ENCODE results near the gene HMGB2. TPM values are rescaled to one million over a fixed set of nuclear protein-coding genes. Genes with fewer than 3 reads are reported as not detected.

Gene HMGB2
- total RNA-seq, 1 donor from 2014 or later, result 54.1 TPM

DNA sequence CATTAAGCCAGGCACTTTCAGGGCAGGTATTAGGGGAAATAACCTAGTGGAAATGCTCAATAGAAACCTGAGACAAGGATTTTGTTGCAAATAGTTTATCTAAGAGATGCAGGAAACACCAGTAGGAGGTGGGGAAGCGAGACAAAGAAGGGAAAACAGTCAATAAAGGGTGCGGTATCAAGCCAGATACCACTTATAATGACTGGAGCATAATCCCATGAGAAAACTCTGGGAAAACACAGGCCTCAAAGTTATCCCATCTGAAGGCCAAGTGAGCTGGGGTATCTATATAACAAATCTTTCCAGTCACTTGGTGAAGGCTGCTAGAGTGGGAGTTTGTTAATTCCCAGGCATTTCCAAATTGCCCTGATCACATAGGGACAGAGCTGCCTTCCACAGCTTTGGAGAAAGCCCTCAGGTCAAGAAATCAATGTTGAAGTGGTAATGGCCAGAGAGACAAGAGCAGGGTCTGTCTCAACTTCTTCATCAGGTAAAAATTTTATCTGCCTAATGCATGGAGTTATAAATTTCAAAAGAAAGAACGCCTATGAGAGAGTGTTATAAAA, 9.8 kb upstream of the HMGB2 start:
- DNase-seq (ENCODE audit: low spot score), result no peak
- no peak for ATAC-seq
- intact Hi-C loops (cut with DNase I), result no loop called here

DNA sequence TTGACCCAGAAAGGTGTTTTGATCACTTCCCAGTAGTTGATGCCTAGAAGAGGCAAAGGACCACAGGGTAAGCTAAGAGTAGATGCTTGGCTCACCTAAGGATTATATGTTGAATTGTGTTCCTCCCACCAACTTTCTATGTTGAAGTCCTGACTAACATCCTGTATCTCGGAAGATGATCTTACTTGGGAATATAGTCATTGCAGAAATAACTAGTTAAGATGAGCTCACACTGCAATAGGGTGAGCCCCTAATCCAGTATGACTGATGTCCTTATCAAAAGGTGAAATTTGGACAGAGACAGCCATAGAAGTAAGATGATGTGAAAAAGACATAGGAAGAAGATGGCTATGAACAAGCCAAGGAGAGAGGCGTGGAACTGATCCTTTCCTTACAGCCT, 3.3 kb upstream of the HMGB2 start:
- DNase-seq (ENCODE audit: low spot score), result no peak
- intact Hi-C loops (cut with DNase I), result no loop called here

DNA sequence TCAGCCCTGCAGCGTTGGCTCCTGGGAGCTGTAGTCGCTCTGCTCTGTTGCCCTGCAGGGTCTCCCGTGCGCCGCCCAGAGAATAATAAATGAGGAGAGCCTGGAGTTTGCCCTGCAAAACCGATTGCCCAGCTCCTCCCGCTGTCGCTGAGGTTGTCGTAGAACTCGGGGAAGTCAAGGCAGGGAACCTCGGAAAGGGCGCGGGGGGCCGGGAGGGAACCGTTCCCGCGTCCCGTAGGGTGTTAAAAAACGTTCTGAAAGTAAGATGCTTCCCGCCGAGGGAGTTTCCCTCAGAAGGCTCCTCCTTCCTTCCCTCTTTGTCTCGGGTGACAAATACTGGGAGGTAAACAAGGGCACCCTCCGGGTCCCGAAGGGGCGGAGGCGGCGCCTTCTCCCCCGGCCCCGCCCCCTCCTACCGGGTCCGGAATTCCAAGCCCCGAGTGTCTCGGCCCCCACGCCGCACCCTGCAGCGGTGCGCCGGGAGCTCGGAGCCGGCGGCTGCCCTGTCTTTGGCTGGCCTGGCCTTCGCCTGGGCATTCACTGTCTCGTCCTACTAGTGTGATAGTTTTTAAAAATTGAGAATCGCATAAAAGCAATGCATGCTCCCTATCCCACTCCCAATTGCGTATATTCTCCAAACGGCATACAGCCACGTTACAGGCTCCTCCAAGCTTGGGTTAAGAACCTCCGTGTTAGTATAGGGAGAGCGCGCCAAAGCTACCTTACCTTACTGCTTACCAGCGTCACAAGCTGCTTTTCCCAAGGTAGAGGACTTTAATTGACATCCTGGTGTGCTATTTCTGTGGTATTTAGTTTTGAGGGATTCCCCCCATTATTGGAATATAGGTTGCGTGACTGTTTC, 964 bp upstream of the HMGB2 start:
- intact Hi-C loops (cut with DNase I), result no loop called here
- DNase-seq (ENCODE audit: low spot score), result peak; percentile 73
- ATAC-seq, result peak; percentile 48

More for the DNA sequence above, 3.3 kb upstream of the HMGB2 start:
- no peak for ATAC-seq

DNA sequence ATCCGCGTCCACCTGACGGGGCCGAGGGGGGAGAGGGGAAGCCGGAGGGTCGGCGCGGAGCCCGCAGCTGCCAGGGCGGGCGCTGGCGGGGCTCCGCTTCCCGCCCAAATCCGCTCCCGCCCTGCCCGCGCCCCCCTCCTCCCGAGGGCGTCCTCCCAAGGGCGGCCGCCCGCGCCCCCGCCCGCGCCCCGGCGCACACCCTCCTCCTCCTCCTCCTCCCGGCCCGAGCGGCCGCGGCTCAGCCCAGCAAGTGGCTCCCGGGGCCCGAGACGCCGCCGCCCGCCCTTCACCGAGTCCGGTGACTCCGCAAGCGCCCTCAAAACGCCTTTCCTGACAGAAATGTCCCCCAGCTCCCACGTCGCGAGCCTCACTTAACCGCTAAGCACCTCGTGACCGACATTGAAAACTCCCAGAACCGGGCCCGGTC, 487 bp downstream of the HMGB2 start:
- intact Hi-C loops (cut with DNase I), result no loop called here
- DNase-seq (ENCODE audit: low spot score) (peak; percentile 83), ATAC-seq (peak; percentile 52)

DNA sequence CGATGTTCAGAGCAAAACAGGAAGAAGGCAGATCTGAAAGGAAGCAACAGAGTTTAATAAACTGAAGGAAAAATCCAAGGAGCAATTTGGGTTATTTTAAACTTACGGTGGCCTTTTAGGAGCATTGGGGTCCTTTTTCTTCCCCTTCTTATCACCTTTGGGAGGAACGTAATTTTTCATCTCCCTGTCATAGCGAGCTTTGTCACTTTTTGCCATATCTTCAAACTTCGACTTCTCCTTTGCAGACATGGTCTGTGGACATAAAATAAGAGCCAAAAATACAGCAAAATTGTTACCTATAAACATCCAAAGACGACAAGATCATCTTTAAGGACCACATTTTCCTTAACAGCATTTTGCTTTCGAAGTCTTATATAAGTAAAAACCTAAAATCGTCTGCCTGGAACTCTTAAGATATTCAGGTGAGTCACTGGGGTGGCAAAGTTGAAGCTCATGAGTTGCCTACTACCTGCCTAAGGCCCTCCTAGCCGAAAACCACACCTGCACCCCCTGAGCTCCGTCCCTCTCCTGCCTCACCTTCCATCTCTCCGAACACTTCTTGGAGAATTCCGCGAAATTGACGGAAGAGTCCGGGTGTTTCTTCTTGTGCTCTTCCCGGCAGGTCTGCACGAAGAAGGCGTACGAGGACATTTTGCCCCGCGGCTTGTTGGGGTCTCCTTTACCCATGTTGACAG, 1.0 kb downstream of the HMGB2 start:
- intact Hi-C loops (cut with DNase I), result no loop called here
- DNase-seq (ENCODE audit: low spot score) (no peak), ATAC-seq (no peak)

DNA sequence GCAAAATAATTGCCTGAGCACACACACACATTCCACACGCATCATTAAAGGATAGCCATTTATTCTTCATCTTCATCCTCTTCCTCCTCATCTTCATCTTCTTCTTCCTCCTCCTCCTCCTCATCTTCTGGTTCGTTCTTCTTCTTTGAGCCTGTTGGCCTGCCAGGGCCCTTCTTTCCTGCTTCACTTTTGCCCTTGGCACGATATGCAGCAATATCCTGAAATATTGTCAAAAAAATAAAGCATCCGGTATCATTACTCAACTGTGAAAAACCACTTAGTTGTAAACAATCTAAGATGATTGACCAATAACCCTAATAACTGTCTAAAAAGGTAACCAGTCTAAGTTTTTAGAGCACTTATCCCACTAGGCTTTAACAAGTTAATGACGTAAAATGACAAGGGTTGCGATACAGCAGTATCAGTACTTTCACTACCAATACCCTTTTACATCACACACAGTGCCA, 2.1 kb downstream of the HMGB2 start:
- no peak for ATAC-seq
- no peak for DNase-seq (ENCODE audit: low spot score)
- intact Hi-C loops (cut with DNase I), result no loop called here

DNA sequence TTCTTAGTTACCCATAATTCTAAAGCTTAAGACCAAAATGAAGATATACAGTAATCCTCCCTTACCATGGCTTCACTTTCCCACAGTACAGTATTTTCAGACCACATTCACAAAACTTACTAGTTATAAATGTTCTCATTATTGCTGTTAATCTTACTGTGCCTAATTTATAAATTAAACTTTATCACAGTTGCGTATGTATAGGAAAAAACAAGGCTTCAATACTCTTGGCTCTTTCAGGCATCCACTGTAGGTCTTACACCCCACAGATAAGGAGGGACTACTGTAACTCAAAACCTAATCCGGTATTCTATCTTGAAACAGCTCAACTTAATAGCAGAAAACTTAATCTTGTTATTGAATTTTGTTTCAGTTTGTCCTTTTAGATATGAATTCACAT, 3.6 kb downstream of the HMGB2 start:
- ATAC-seq (no peak), DNase-seq (ENCODE audit: low spot score) (no peak)
- intact Hi-C loops (cut with DNase I), result no loop called here

DNA sequence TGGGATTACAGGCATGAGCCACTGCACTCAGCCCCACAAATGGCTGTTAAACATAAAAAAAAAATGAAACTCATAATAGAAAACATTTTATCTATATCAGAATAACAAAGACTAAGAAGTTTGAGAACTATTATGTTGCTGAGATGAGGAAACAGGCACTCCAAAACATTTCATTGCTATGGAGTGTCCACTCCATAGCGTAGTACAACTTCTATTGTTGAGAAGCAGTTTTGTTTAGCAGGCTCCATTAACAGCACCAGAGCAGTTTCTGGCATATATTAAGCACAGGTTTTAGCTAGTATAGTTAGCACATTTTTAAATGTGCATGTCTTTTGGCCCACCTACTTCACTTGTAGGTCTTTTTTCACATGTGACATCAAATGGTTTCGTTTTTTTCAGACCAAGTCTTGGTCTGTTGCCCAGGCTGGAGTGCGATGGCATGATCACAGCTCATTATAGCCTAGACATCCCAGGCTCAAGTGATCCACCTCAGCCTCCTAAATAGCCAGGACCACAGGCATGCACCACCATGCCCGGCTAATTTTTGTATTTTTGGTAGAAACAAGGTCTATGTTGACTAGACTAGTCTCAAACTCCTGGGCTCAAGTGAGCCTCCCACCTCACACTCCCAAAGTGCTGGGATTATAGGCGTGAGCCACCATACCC, 5.8 kb downstream of the HMGB2 start:
- DNase-seq (ENCODE audit: low spot score) (no peak), ATAC-seq (no peak)
- intact Hi-C loops (cut with DNase I), result no loop called here

DNA sequence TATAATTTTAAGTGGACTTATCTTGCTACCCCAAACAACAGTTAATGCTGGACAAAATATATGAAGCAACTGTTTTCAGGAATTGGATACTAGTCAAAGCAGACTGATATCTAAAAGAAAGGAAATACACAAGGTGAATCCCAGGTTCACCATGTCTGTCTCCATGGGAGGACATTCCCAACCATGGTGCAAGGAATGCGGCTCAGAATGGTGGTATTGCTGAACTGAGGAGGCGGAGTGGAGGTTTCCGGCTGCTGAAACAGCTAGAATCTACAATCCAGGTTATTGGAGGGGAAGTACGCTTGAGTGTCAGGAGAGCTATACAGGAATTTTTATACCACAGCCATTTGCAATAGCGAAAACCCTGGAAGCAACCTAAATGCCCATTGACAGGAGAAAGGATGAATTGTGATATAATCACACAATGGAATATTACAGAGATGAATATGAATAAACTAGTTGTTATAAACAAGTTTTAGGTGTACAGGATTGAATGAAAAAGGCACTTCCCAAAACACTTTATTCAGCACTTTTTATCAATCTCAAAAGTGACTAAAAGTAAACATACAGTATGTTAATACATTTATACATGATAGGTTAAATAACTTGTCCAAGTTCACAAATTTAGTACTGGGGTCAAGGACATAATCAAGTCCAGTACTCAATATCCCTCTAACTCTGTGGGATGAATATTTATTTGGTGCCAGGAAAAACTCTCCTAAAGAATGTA, 9.0 kb downstream of the HMGB2 start:
- intact Hi-C loops (cut with DNase I), result no loop called here
- ATAC-seq (no peak), DNase-seq (ENCODE audit: low spot score) (no peak)

DNA sequence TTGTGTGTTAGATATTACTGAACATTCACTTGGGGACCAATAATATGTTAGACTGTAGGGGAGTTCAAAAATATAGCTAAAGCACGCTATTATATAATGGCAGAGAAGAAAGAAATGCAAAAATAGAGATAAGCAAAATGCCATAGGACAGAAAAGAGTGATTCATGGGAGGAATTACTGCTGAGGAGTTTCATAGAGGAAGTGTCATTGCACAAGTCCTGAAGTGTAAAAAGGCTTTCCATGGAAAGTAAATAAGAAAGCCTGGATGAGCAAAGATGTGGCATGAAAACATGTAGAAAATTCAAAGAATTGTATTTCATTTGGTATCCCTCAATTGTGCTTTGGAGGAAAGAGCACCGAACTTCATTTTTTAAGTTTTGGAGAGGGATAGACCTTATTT, 14.5 kb downstream of the HMGB2 start:
- ATAC-seq (no peak), DNase-seq (ENCODE audit: low spot score) (no peak)
- intact Hi-C loops (cut with DNase I), result loop anchor here (5.0 kb wide), 1 partner anchor 98 kb away; no protein-coding TSS in a partner anchor

DNA sequence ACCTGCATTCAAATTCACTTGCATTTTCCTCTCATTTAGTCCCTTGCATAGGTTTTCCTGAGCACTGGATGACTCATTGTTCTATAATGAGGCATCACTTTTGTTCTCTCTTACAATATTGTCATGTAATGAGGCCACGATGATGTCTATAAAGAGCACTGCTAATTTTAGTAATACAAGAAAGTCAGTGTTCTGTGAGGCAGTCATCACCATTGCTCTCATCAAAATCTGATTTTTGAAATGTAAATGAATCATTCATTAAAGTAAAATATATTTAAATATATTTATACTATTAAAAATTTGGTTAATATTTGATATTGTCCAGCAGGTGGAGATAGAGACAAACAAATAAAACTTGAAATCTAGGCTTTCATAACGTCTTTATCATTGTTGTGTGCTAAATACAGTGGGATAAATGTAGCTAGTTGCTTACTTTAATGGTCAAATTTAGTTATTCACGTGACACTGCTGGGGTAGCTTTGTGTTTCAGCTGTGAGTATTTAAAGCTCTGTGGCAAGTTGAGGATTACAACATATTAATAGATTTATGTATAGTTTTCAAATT, 15.4 kb downstream of the HMGB2 start:
- peak; percentile 57 for ATAC-seq
- no peak for DNase-seq (ENCODE audit: low spot score)
- intact Hi-C loops (cut with DNase I), result loop anchor here (5.0 kb wide), 1 partner anchor 99 kb away; no protein-coding TSS in a partner anchor

DNA sequence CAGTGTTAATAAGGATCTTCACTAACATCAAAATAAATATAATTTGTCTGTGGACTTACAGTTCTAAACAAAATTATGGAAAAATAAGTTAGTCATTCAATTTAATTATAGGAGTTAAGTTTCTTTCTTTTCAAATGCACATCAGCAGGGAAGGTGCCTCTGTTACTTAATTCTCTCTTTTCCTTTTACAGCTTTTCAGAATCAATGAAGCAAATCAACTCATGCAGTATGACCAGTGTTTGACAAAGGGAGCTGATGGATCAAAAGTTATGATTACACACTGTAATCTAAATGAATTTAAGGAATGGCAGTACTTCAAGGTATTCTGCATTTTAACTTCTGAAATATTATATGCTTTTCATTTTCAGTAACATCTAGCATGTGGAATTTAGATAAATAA, 15.9 kb downstream of the HMGB2 start:
- ATAC-seq (no peak), DNase-seq (ENCODE audit: low spot score) (no peak)
- intact Hi-C loops (cut with DNase I), result loop anchor here (5.0 kb wide), 1 partner anchor 99 kb away; no protein-coding TSS in a partner anchor

DNA sequence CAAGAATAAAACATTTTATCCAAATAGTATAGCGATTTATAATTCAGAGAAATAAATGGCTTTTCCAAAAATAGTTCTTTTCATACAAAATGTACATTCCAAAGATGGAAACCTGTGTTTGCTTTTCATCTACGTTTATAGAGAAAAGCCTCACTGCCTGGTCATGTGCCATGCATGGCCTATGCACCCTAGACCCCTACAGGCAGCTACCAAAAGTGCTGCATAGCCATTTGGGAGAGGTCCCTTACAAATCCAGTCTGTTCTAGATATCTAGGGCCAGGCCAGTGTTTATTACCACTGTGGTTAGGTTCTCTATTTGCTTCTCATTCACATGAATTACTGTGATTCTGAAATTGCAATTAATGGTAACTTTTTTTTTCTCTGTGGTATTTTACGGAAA, 17.2 kb downstream of the HMGB2 start:
- ATAC-seq (no peak), DNase-seq (ENCODE audit: low spot score) (no peak)
- intact Hi-C loops (cut with DNase I), result loop anchor here (5.0 kb wide), 1 partner anchor 100 kb away; no protein-coding TSS in a partner anchor

DNA sequence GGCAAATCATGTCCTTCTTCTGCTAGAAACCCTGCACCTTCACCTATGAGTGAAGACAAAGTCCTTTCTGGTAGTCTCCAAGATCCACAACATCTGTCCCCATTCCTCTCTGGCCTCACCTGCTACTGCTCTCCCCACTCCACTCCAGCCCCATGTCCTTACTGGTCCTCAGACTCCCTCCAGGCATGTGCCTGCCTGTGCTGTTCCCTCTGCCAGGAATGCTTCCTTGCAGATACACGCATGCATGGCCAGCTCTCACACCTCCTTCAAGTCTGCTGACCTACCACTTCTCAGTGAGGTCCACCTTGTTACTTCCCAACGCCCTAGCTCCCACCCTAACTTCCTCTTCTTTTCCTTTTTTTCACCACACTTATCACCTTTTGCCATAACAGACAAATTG, 18.1 kb downstream of the HMGB2 start:
- no peak for DNase-seq (ENCODE audit: low spot score)
- intact Hi-C loops (cut with DNase I), result loop anchor here (5.0 kb wide), 1 partner anchor 101 kb away; no protein-coding TSS in a partner anchor
- no peak for ATAC-seq

DNA sequence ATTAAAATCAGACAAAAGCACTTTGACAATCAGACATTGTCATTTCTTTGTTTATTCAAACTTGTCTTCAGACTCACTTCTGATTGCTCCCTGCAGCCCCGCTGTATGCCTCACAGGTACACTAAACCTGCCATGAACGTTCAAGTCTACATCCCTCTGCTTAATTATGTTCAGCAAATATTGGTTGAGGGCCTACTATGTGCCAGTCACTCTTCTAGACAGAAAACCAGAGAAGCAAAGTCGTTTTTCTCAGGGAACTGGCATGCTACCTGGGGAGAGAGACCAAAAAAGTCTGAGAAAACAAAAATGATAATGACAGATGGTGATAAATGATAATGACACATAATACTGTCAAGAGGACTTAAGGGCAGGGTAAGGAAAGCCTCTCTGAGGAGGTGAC, 19.4 kb downstream of the HMGB2 start:
- no peak for DNase-seq (ENCODE audit: low spot score)
- ATAC-seq, result no peak
- intact Hi-C loops (cut with DNase I), result loop anchor here (5.0 kb wide), 1 partner anchor 103 kb away; no protein-coding TSS in a partner anchor

DNA sequence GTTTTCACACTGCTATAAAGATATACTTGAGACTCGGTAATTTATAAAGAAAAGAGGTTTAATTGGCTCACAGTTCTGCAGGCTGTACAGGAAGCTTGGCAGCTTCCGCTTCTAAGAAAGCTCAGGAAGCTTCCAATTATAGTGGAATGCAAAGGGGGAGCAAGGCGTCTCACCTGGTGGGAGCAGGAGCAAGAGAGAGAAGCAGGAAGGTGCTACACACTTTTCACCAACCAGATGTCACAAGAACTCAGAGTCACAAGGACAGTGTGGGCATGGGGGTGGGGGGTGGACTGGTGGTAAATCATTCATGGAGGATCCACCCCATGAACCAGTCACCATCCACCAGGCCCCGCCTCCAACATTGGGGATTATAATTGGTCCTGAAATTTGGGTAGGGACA, 22.8 kb downstream of the HMGB2 start:
- no peak for DNase-seq (ENCODE audit: low spot score)
- intact Hi-C loops (cut with DNase I), result no loop called here
- no peak for ATAC-seq

DNA sequence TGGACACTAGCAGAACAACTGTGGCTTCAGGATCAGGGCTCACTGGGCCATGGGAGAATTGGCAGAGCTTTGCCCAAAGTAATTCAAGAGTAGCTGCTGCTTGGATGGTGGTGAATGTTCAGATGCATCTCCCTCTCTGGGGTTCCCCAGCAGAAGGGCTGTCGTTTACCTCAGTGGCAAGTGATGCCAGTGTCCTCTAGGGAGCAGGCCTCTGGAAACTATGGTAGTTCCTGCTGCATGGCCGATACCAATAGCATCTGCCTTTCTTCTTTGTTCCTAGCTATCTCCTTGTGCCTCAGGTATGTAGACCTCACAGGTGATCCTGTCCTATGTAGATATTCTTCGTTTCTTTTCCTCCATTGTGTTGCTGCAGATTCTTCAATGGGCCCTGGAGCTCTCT, 26.4 kb downstream of the HMGB2 start:
- no peak for ATAC-seq
- DNase-seq (ENCODE audit: low spot score), result no peak
- intact Hi-C loops (cut with DNase I), result no loop called here

DNA sequence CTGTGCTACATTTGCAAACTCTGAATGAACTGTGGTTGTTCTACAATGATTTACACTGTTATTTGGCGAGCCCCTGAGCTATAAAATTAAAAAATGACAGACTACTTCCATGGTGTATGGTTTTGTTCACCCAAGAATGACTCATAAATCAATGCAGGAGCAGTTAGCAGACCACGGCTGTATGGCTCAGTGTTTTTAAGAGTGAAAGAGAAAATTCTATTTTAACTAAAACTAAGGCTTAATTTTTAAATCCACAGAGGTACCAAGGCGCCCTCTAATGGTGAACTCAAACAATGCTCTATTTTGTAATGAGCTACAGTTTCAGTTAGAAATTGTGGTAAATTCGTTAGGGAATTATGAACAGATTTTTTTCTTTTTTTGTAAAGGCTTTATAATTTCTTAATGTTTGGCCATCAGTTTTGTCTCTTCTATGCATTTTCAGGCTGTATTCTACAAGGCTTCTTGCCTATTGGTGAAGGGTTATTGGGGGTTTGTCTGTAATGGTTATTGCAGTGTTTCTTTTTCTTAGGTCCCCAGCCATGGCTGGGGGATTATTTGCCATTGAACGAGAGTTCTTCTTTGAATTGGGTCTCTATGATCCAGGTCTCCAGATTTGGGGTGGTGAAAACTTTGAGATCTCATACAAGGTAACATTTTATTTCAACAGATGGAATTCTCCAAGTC, 32.5 kb downstream of the HMGB2 start:
- DNase-seq (ENCODE audit: low spot score) (no peak), ATAC-seq (no peak)
- intact Hi-C loops (cut with DNase I), result no loop called here

Measured in sciatic nerve (tissue), 2 donors.